ENCODE data around the gene LRRC14B.
A peak's percentile ranks its signal among the peaks of the same experiment; 100 is the strongest.
"Not testable (repeated sequence)": the region's sequence is repeated elsewhere in the genome, so short reads cannot be mapped to it uniquely, and the experiment has no call there.

LRRC14B gene

DNA sequence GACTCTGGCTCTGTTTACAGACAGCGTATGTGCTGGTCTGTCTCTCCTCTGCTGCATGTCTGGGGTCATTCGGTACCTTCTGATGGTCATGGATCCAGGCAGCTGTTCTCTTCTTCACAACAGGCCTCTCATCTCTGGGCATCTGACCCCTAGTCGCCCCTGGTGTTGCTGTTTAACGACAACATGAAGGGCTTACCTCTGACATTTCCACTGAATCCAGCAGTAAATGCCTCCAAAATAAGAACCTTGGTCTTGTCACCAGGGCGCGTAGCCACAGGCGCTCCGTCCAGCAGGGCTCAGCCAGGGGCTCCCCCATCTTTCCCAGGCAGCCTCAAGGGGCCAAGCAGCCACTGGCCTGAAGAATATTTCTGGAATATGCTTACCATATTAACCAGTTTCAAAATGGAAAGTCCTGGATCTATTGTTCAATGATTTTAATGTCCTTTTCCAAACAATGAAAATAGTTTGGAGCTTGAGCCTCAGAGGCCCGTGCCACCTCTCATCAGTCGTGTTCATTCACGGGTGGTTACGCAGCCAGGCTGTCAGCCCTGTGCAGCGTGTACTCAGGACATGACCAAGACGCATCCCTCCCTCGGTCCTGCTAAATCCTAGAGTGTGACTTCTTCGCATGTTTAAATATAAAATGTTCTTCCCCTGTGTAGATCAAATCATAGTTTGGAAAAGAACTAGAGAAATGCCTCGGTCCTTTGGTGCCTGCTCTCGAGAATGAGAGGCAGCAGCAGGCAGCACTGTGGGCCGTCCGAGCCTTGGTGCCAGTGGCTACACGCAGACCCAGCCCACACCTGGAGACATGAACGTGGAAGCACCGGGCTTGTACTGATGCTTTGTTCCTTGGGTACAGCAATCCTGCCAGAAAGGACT is 30.1 kb upstream of the LRRC14B start:
- Histone ChIP-seq H3K4me1 (ENCODE audit: control insufficient read depth, insufficient read depth, low read length, unreplicated experiment) (peaks cover 21% of the 10 kb centered on the region), H3K79me2 (ENCODE audit: control insufficient read depth, insufficient read depth, low read length, unreplicated experiment) (no peaks in the 10 kb centered on the region), H3K27me3 (ENCODE audit: insufficient read depth, low read length) (peaks cover 16% of the 10 kb centered on the region; the same call in 1 of the 2 replicates), H3K4me3 (ENCODE audit: low read depth, low read length) (no peak overlapping the region), H3K36me3 (ENCODE audit: insufficient read depth, low read length) (no peaks in the 10 kb centered on the region), H3K27ac (ENCODE audit: low read depth, low read length) (no peak overlapping the region), H2AFZ (ENCODE audit: low read length, unreplicated experiment) (no peak overlapping the region)

DNA sequence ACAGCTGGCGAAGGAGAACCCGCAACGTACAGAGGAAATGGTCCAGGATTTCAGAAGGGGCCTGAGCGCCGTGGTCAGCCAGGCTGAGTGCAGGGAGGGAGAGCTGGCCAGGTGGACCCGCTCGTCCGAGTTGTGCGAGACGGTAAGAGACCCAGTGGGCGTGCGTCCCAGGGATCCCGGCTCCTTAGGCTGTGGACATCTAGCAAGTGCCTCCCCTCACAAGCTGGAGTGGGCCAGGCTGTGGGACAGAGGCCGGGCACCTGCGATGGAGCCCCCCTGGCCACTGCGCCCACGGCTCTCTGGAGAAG is 29.5 kb upstream of the LRRC14B start:
- H3K27me3 ChIP-seq (ENCODE audit: insufficient read depth, low read length): peaks cover 16% of the 10 kb centered on the region; the same call in 1 of the 2 replicates
- no peak overlapping the region for H2AFZ ChIP-seq (ENCODE audit: low read length, unreplicated experiment)
- H3K36me3 ChIP-seq (ENCODE audit: insufficient read depth, low read length): no peaks in the 10 kb centered on the region
- H3K79me2 ChIP-seq (ENCODE audit: control insufficient read depth, insufficient read depth, low read length, unreplicated experiment): no peaks in the 10 kb centered on the region
- H3K4me3 ChIP-seq (ENCODE audit: low read depth, low read length): no peak overlapping the region
- peaks cover 21% of the 10 kb centered on the region for H3K4me1 ChIP-seq (ENCODE audit: control insufficient read depth, insufficient read depth, low read length, unreplicated experiment)
- no peak overlapping the region for H3K27ac ChIP-seq (ENCODE audit: low read depth, low read length)

DNA sequence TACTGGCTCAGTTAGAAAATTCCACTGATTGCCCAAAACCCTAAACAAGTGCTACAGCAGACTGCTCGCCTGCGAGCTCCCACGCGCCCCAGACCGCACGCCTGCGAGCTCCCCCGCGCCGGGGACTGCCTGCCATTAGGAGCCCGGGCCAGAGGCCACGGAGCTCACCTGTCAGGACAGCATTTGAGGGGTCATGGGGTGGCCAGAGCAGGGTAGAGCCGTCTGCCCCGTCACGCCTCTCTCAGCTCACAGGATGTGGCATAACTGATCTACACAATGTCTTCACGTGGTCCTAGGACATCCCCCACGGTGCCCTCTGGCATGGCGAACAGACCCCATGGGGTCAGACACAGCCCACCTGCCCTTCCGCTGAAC is 29.1 kb upstream of the LRRC14B start:
- Histone ChIP-seq H3K4me1 (ENCODE audit: control insufficient read depth, insufficient read depth, low read length, unreplicated experiment) (peaks cover 21% of the 10 kb centered on the region), H3K27ac (ENCODE audit: low read depth, low read length) (no peak overlapping the region), H3K79me2 (ENCODE audit: control insufficient read depth, insufficient read depth, low read length, unreplicated experiment) (no peaks in the 10 kb centered on the region), H3K36me3 (ENCODE audit: insufficient read depth, low read length) (no peaks in the 10 kb centered on the region), H2AFZ (ENCODE audit: low read length, unreplicated experiment) (no peak overlapping the region), H3K27me3 (ENCODE audit: insufficient read depth, low read length) (peaks cover 16% of the 10 kb centered on the region; the same call in 1 of the 2 replicates), H3K4me3 (ENCODE audit: low read depth, low read length) (no peak overlapping the region)

DNA sequence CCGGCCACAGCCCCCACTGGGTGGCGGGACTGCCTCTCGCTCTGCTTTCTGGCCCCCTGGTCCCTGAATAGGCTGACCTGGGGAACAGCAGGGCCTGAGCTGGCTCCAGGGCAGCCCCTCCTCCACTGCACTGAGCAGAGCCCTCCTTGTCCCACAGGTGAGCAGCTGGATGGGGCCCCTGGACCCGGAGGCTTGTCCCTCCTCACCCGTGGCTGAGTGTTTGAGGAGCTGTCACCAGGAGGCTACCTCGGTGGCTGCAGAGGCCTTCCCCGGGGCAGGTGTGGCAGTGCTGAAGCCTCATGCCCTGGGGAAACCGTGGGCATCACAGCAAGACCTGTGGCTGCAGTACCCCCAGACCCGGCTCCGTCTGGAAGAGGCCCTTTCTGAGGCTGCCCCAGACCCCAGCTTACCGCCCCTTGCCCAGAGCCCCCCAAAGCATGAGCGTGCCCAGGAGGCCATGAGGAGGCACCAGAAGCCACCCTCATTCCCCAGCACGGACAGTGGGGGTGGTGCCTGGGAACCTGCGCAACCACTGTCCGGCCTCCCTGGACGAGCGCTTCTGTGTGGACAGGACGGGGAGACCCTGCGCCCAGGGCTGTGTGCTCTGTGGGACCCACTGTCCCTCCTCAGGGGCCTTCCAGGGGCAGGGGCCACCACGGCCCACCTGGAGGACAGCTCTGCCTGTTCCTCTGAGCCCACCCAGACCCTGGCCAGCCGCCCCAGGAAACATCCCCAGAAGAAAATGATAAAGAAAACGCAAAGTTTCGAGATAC is 28.5 kb upstream of the LRRC14B start:
- H3K27me3 ChIP-seq (ENCODE audit: insufficient read depth, low read length): peaks cover 16% of the 10 kb centered on the region; the same call in 1 of the 2 replicates
- H2AFZ ChIP-seq (ENCODE audit: low read length, unreplicated experiment): no peak overlapping the region
- no peaks in the 10 kb centered on the region for H3K79me2 ChIP-seq (ENCODE audit: control insufficient read depth, insufficient read depth, low read length, unreplicated experiment)
- H3K27ac ChIP-seq (ENCODE audit: low read depth, low read length): no peak overlapping the region
- peaks cover 21% of the 10 kb centered on the region for H3K4me1 ChIP-seq (ENCODE audit: control insufficient read depth, insufficient read depth, low read length, unreplicated experiment)
- no peak overlapping the region for H3K4me3 ChIP-seq (ENCODE audit: low read depth, low read length)
- no peaks in the 10 kb centered on the region for H3K36me3 ChIP-seq (ENCODE audit: insufficient read depth, low read length)

DNA sequence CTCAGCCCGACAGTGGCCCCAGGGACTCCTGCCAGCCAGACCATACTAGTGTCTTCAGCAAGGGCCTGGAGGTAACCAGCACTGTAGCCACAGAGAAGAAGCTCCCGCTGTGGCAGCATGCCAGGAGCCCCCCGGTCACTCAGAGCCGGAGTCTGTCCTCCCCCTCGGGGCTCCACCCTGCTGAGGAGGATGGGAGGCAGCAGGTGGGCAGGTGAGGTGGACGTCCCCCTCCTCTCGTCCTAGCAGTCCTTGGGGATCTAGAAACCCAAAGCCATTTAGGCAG is 28.0 kb upstream of the LRRC14B start:
- peaks cover 16% of the 10 kb centered on the region; the same call in 1 of the 2 replicates for H3K27me3 ChIP-seq (ENCODE audit: insufficient read depth, low read length)
- H2AFZ ChIP-seq (ENCODE audit: low read length, unreplicated experiment): no peak overlapping the region
- H3K79me2 ChIP-seq (ENCODE audit: control insufficient read depth, insufficient read depth, low read length, unreplicated experiment): no peaks in the 10 kb centered on the region
- no peak overlapping the region for H3K4me3 ChIP-seq (ENCODE audit: low read depth, low read length)
- H3K27ac ChIP-seq (ENCODE audit: low read depth, low read length): no peak overlapping the region
- peaks cover 26% of the 10 kb centered on the region for H3K4me1 ChIP-seq (ENCODE audit: control insufficient read depth, insufficient read depth, low read length, unreplicated experiment)
- no peaks in the 10 kb centered on the region for H3K36me3 ChIP-seq (ENCODE audit: insufficient read depth, low read length)

DNA sequence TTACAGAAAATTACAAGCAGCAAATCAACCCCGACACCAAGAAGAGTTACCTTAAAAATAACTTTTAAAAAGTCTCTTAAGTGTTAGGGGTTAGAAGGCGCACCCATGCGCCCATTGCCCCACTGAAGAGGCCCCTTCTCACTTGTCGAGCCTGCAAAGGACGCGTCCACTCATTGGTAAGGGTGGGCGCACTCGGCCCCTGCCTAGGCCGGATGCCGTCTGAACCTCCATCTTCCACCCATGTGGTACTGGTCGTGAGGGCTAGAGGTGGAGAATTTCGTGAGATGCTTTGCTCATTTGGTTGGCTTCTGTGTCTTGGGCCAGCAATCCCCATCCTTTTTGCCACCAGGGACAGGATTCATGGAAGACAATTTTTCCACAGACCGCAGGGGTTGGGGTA is 27.5 kb upstream of the LRRC14B start:
- Histone ChIP-seq H3K27me3 (ENCODE audit: insufficient read depth, low read length) (peaks cover 16% of the 10 kb centered on the region; the same call in 1 of the 2 replicates), H3K36me3 (ENCODE audit: insufficient read depth, low read length) (no peaks in the 10 kb centered on the region), H3K4me3 (ENCODE audit: low read depth, low read length) (no peak overlapping the region), H3K27ac (ENCODE audit: low read depth, low read length) (no peak overlapping the region), H2AFZ (ENCODE audit: low read length, unreplicated experiment) (no peak overlapping the region), H3K4me1 (ENCODE audit: control insufficient read depth, insufficient read depth, low read length, unreplicated experiment) (peaks cover 23% of the 10 kb centered on the region), H3K79me2 (ENCODE audit: control insufficient read depth, insufficient read depth, low read length, unreplicated experiment) (no peaks in the 10 kb centered on the region)

DNA sequence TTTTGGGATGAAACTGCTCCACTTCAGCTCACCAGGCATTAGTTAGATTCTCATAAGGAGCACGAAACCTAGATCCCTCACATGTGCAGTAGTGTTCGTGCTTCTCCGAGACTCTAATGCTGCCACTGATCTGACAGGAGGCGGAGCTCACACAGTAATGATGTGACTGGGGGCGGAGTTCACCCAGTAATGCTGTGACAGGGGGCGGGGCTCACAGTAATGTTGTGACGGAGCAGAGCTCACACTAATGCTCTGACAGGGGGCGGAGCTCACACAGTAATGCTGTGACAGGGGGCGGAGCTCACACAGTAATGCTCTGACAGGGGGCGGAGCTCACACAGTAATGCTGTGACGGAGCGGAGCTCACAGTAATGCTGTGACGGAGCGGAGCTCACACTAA is 27.1 kb upstream of the LRRC14B start:
- Histone ChIP-seq H2AFZ (ENCODE audit: low read length, unreplicated experiment) (no peak overlapping the region), H3K4me3 (ENCODE audit: low read depth, low read length) (no peak overlapping the region), H3K27ac (ENCODE audit: low read depth, low read length) (no peak overlapping the region), H3K4me1 (ENCODE audit: control insufficient read depth, insufficient read depth, low read length, unreplicated experiment) (peaks cover 23% of the 10 kb centered on the region), H3K79me2 (ENCODE audit: control insufficient read depth, insufficient read depth, low read length, unreplicated experiment) (no peaks in the 10 kb centered on the region), H3K36me3 (ENCODE audit: insufficient read depth, low read length) (no peaks in the 10 kb centered on the region), H3K27me3 (ENCODE audit: insufficient read depth, low read length) (peaks cover 16% of the 10 kb centered on the region; the same call in 1 of the 2 replicates)

DNA sequence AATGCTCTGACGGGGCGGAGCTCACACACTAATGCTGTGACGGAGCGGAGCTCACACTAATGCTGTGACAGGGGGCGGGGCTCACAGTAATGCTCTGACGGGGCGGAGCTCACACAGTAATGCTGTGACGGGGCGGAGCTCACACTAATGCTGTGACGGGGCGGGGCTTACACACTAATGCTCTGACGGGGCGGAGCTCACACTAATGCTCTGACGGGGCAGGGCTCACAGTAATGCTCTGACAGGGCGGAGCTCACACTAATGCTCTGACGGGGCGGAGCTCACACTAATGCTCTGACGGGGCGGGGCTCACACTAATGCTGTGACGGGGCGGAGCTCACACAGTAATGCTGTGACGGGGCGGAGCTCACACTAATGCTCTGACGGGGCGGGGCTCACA is 26.5 kb upstream of the LRRC14B start:
- not testable (repeated sequence) for H3K27ac ChIP-seq (ENCODE audit: low read depth, low read length); H2AFZ ChIP-seq (ENCODE audit: low read length, unreplicated experiment); H3K4me3 ChIP-seq (ENCODE audit: low read depth, low read length); H3K36me3 ChIP-seq (ENCODE audit: insufficient read depth, low read length); H3K79me2 ChIP-seq (ENCODE audit: control insufficient read depth, insufficient read depth, low read length, unreplicated experiment)
- peaks cover 13% of the 10 kb centered on the region; the same call in 1 of the 2 replicates for H3K27me3 ChIP-seq (ENCODE audit: insufficient read depth, low read length)
- H3K4me1 ChIP-seq (ENCODE audit: control insufficient read depth, insufficient read depth, low read length, unreplicated experiment): peaks cover 23% of the 10 kb centered on the region

DNA sequence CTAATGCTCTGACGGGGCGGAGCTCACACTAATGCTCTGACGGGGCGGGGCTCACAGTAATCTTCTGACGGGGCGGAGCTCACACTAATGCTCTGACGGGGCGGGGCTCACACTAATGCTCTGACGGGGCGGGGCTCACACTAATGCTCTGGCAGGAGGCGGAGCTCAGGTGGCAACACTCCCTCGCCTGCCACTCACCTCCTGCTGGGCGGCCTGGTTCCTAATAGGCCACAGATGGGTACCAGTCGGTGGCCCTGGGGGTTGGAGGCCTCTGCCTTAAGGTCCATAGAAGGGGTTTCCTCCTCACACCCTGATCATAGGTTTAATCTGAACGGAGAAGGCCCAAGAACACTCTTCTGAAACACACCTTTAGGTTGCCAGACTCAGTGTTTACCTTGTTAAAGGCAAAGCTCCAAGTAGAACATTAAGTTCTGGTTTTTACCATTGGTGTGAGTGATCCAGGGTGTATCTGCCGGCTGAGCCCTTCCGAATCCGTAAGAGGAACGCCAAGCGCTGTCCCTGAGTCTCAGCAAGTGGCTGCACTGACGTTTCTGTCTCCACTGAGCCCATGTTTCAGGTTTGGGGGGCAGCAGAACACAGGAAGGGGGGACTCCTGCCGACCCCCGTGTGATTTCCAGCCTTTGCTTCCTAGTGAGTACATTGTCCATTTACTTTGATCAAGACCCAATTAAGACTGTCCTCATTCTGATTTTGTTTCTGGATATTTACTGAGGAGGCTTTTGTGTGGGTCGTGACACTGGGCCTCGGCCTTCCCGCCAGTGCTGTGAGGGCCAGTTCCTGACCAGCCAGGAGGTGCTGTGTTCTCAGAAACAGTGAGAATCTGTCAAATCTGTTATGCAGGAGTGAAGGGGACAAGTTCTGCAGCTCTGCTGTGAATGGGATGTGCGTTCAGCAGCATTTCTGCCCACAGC is 24.6 kb upstream of the LRRC14B start:
- Histone ChIP-seq H3K27ac (ENCODE audit: low read depth, low read length) (no peak overlapping the region), H3K27me3 (ENCODE audit: insufficient read depth, low read length) (no peaks in the 10 kb centered on the region), H3K79me2 (ENCODE audit: control insufficient read depth, insufficient read depth, low read length, unreplicated experiment) (no peaks in the 10 kb centered on the region), H3K4me1 (ENCODE audit: control insufficient read depth, insufficient read depth, low read length, unreplicated experiment) (peaks cover 16% of the 10 kb centered on the region), H3K4me3 (ENCODE audit: low read depth, low read length) (no peak overlapping the region), H2AFZ (ENCODE audit: low read length, unreplicated experiment) (no peak overlapping the region), H3K36me3 (ENCODE audit: insufficient read depth, low read length) (no peaks in the 10 kb centered on the region)

DNA sequence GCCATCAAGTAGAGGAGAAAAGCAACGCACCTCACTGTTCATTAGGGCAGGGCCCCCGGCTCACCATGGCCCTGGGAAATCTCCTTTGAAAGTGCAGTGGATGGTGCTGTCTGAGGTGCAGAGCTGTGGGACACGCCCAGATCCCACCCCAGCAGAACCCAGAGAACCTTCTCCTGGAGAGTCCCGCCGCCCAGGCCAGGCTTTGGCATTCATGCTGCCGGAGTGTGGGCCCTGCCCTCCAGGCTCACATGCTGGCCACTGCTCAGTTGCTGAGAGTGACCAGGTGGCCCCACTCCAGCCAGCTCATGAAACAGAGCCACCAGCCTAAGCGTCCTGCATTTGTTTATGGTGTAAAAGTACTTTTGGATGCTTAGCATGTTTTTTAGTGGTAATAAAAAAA is 23.8 kb upstream of the LRRC14B start:
- Histone ChIP-seq H3K36me3 (ENCODE audit: insufficient read depth, low read length) (no peaks in the 10 kb centered on the region), H3K4me1 (ENCODE audit: control insufficient read depth, insufficient read depth, low read length, unreplicated experiment) (peaks cover 16% of the 10 kb centered on the region), H3K4me3 (ENCODE audit: low read depth, low read length) (no peak overlapping the region), H3K27me3 (ENCODE audit: insufficient read depth, low read length) (no peaks in the 10 kb centered on the region), H3K27ac (ENCODE audit: low read depth, low read length) (peak overlapping the region; percentile 76; the same call in 1 of the 2 replicates), H3K79me2 (ENCODE audit: control insufficient read depth, insufficient read depth, low read length, unreplicated experiment) (no peaks in the 10 kb centered on the region), H2AFZ (ENCODE audit: low read length, unreplicated experiment) (no peak overlapping the region)
